HUDEP-2 (cell line): Measurements from ENCODE around the gene GRIK4.

ENCODE experiments used
- DNase-seq, 76 experiments: peaks; one replicate each; lab custom pipeline; 2025; ENCODE audit not compliant: unreplicated experiment in 76 of 76; lab: John Stamatoyannopoulos, UW

The GRIK4 gene

GRCh38 chr11:120509346-120510053 lies 2.0 kb upstream of the GRIK4 start:
- no peak for DNase-seq

- no peak for DNase-seq
Observed at GRCh38 chr11:120510406-120511115, 987 bp upstream of the GRIK4 start.

- no peak for DNase-seq
Observed at GRCh38 chr11:120511820-120512738, 531 bp downstream of the GRIK4 start.

GRCh38 chr11:120512739-120513435 lies 1.3 kb downstream of the GRIK4 start:
- no peak for DNase-seq

- no peak for DNase-seq
Observed at GRCh38 chr11:120513436-120514315, 2.1 kb downstream of the GRIK4 start.

GRCh38 chr11:120514541-120515121 lies 3.1 kb downstream of the GRIK4 start:
- no peak for DNase-seq

- no peak for DNase-seq
Observed at GRCh38 chr11:120515186-120515723, 3.7 kb downstream of the GRIK4 start.

- DNase-seq, result no peak
Observed at GRCh38 chr11:120516461-120517389, 5.2 kb downstream of the GRIK4 start.

GRCh38 chr11:120517390-120517761 lies 5.8 kb downstream of the GRIK4 start:
- no peak for DNase-seq

GRCh38 chr11:120517801-120518291 lies 6.3 kb downstream of the GRIK4 start:
- DNase-seq, result no peak

- DNase-seq, result no peak
Observed at GRCh38 chr11:120518356-120518755, 6.8 kb downstream of the GRIK4 start.

- DNase-seq, result no peak
Observed at GRCh38 chr11:120519474-120519873, 7.9 kb downstream of the GRIK4 start.

GRCh38 chr11:120520091-120520822 lies 8.7 kb downstream of the GRIK4 start:
- no peak for DNase-seq

GRCh38 chr11:120521176-120521575 lies 9.6 kb downstream of the GRIK4 start:
- DNase-seq, result no peak

- DNase-seq, result no peak
Observed at GRCh38 chr11:120522021-120522420, 10.5 kb downstream of the GRIK4 start.

- no peak for DNase-seq
Observed at GRCh38 chr11:120522736-120523135, 11.2 kb downstream of the GRIK4 start.

- no peak for DNase-seq
Observed at GRCh38 chr11:120523196-120523595, 11.6 kb downstream of the GRIK4 start.
